HepG2 (cell line): ENCODE data around the gene CCDC154. TPM values are rescaled to one million over a fixed set of nuclear protein-coding genes. Genes with fewer than 3 reads are reported as not detected.

ENCODE experiments used
- FLYWCH1 ChIP-seq: sonication (generic); formaldehyde crosslinking; IDR thresholded peaks from 2 replicates; pipeline ENCODE4 v1.8.1; 2023; ENCODE audit warnings: mild to moderate bottlenecking, missing genetic modification reagents
- HIC2 ChIP-seq: sonication (generic); formaldehyde crosslinking; IDR thresholded peaks from 2 replicates; pipeline ENCODE4 v1.9.0; 2022; ENCODE audit warnings: low read depth, missing genetic modification reagents
- HOMEZ ChIP-seq: IDR thresholded peaks from 2 replicates; pipeline ENCODE4 v1.6.1; 2016; ENCODE audit warnings: low read depth
- HOXA3 ChIP-seq: sonication (generic); formaldehyde crosslinking; IDR thresholded peaks from 2 replicates; pipeline ENCODE4 v1.5.0; 2020; ENCODE audit warnings: missing genetic modification reagents
- MED8 ChIP-seq: sonication (generic); formaldehyde crosslinking; IDR thresholded peaks from 2 replicates; pipeline ENCODE4 v1.8.1; 2023; ENCODE audit warnings: mild to moderate bottlenecking, missing genetic modification reagents; ENCODE audit not compliant: insufficient replicate concordance
- NCOR1 ChIP-seq: fragments of 200-600 bp; sonication (generic); IDR thresholded peaks from 2 replicates; pipeline ENCODE4 v1.7.0; 2017; ENCODE audit warnings: antibody characterized with exemption, low read length, borderline replicate concordance
- SRSF4 ChIP-seq: fragments of 200-400 bp; formaldehyde crosslinking; IDR thresholded peaks from one replicate; pipeline ENCODE4 v1.6.1; 2018; ENCODE audit warnings: mild to moderate bottlenecking, low read depth, low read length, moderate library complexity; ENCODE audit not compliant: poor library complexity, severe bottlenecking
- TRIM24 ChIP-seq: sonication (generic); formaldehyde crosslinking; IDR thresholded peaks from 2 replicates; pipeline ENCODE4 v1.8.0; 2022; ENCODE audit warnings: mild to moderate bottlenecking, missing genetic modification reagents
- TSC22D2 ChIP-seq: sonication (generic); formaldehyde crosslinking; IDR thresholded peaks from 2 replicates; pipeline ENCODE4 v1.5.1; 2020; ENCODE audit warnings: missing genetic modification reagents, mild to moderate bottlenecking, borderline replicate concordance
- ZBTB2 ChIP-seq: sonication (generic); formaldehyde crosslinking; IDR thresholded peaks from 2 replicates; pipeline ENCODE4 v1.8.0; 2022; ENCODE audit warnings: low read depth, missing genetic modification reagents
- ZNF331 ChIP-seq: sonication (generic); formaldehyde crosslinking; IDR thresholded peaks from 2 replicates; pipeline ENCODE4 v1.4.0; 2020; ENCODE audit warnings: missing genetic modification reagents
- ZNF367 ChIP-seq: sonication (generic); formaldehyde crosslinking; IDR thresholded peaks from 2 replicates; pipeline ENCODE4 v1.4.0; 2020; ENCODE audit warnings: missing genetic modification reagents, borderline replicate concordance
- ZNF432 ChIP-seq: sonication (generic); formaldehyde crosslinking; IDR thresholded peaks from 2 replicates; pipeline ENCODE4 v1.5.0; 2020; ENCODE audit warnings: missing genetic modification reagents, mild to moderate bottlenecking, borderline replicate concordance
- ZNF496 ChIP-seq: sonication (generic); formaldehyde crosslinking; IDR thresholded peaks from 2 replicates; pipeline ENCODE4 v1.8.1; 2023; ENCODE audit warnings: mild to moderate bottlenecking, moderate library complexity, missing genetic modification reagents; ENCODE audit not compliant: insufficient replicate concordance
- ZNF850 ChIP-seq: sonication (generic); formaldehyde crosslinking; conservative IDR thresholded peaks from 2 replicates; pipeline ENCODE4 v1.9.0; 2021; ENCODE audit warnings: mild to moderate bottlenecking, missing genetic modification reagents
- polyA plus RNA-seq, 8 experiments: library from polyadenylated mRNA; depleted of rRNA in 3 of 8; stranded (reverse) in 7 of 8; unstranded in 1 of 8; fragments of >200 nt; fragmentation: Illumina TruSeq in 4 of 8; extraction: Trizol in 4 of 8; gene quantifications; 2 replicates each; pipeline versions ENCODE4 v1.2.1 to v1.2.3, GENCODE V29; 2011 to 2016; ENCODE audit warnings: low read depth in 4 of 8, missing spikeins in 1 of 8, mixed read lengths in 1 of 8; ENCODE audit not compliant: insufficient read depth in 1 of 8
- total RNA-seq, 5 experiments: library from RNA; depleted of rRNA; stranded (reverse); fragments of >200 nt; fragmentation: Illumina TruSeq; extraction: Trizol; gene quantifications; 2 replicates each; pipeline ENCODE4 v1.2.3, GENCODE V29; 2016; ENCODE audit warnings: low read depth in 1 of 5
- TF ChIP-seq, protein P1 (sequence below): sonication (generic); formaldehyde crosslinking; IDR thresholded peaks from 2 replicates; pipeline ENCODE4 v1.4.0; 2020; ENCODE audit warnings: low read depth, missing genetic modification reagents
- TF ChIP-seq, protein P2 (sequence below): sonication (generic); formaldehyde crosslinking; conservative IDR thresholded peaks from 2 replicates; pipeline ENCODE4 v1.5.0; 2020; ENCODE audit warnings: missing genetic modification reagents

The CCDC154 gene
- total and polyA plus RNA-seq, 2 of the 13 experiments (the other 11 are each of a cell fraction or from before 2014, with no cell fraction given): 0.92 to 1.5 TPM

- TF ChIP-seq, protein P1, sequence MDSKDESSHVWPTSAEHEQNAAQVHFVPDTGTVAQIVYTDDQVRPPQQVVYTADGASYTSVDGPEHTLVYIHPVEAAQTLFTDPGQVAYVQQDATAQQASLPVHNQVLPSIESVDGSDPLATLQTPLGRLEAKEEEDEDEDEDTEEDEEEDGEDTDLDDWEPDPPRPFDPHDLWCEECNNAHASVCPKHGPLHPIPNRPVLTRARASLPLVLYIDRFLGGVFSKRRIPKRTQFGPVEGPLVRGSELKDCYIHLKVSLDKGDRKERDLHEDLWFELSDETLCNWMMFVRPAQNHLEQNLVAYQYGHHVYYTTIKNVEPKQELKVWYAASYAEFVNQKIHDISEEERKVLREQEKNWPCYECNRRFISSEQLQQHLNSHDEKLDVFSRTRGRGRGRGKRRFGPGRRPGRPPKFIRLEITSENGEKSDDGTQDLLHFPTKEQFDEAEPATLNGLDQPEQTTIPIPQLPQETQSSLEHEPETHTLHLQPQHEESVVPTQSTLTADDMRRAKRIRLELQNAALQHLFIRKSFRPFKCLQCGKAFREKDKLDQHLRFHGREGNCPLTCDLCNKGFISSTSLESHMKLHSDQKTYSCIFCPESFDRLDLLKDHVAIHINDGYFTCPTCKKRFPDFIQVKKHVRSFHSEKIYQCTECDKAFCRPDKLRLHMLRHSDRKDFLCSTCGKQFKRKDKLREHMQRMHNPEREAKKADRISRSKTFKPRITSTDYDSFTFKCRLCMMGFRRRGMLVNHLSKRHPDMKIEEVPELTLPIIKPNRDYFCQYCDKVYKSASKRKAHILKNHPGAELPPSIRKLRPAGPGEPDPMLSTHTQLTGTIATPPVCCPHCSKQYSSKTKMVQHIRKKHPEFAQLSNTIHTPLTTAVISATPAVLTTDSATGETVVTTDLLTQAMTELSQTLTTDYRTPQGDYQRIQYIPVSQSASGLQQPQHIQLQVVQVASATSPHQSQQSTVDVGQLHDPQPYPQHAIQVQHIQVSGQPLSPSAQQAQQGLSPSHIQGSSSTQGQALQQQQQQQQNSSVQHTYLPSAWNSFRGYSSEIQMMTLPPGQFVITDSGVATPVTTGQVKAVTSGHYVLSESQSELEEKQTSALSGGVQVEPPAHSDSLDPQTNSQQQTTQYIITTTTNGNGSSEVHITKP (CRISPR knock-in tag): no peak
- TF ChIP-seq NCOR1: 0 out of 2 replicates have a peak, but pooled peaks have one; percentile 21
- TF ChIP-seq TSC22D2 (CRISPR knock-in tag): no peak
- no peak for TF ChIP-seq TRIM24 (CRISPR knock-in tag)
- no peak for TF ChIP-seq HOMEZ (CRISPR knock-in tag)
- TF ChIP-seq ZBTB2 (CRISPR knock-in tag): 0 out of 2 replicates have a peak, but pooled peaks have one; percentile 41
- TF ChIP-seq ZNF496: no peak
- no peak for TF ChIP-seq HOXA3 (CRISPR knock-in tag)
- peak; percentile 26; the same call in 1 of the 2 replicates for TF ChIP-seq ZNF331 (CRISPR knock-in tag)
- no peak for TF ChIP-seq MED8 (CRISPR knock-in tag)
- no peak for TF ChIP-seq ZNF850 (CRISPR knock-in tag)
- TF ChIP-seq, protein P2, sequence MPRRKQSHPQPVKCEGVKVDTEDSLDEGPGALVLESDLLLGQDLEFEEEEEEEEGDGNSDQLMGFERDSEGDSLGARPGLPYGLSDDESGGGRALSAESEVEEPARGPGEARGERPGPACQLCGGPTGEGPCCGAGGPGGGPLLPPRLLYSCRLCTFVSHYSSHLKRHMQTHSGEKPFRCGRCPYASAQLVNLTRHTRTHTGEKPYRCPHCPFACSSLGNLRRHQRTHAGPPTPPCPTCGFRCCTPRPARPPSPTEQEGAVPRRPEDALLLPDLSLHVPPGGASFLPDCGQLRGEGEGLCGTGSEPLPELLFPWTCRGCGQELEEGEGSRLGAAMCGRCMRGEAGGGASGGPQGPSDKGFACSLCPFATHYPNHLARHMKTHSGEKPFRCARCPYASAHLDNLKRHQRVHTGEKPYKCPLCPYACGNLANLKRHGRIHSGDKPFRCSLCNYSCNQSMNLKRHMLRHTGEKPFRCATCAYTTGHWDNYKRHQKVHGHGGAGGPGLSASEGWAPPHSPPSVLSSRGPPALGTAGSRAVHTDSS (CRISPR knock-in tag): no peak
- no peak for TF ChIP-seq HIC2 (CRISPR knock-in tag)
- no peak for TF ChIP-seq FLYWCH1
- TF ChIP-seq ZNF432 (CRISPR knock-in tag): no peak
- no peak for TF ChIP-seq ZNF367 (CRISPR knock-in tag)
- TF ChIP-seq SRSF4: no peak
Measured at GRCh38 chr16:1492923-1493745, 48.8 kb upstream of the CCDC154 start, which contains the start of gene TELO2 (continued).
